GM21528 (cell line): ENCODE results near the gene ANXA2.
"Not testable (repeated sequence)": the region's sequence is repeated elsewhere in the genome, so short reads cannot be mapped to it uniquely, and the experiment has no call there.

Source experiments
- ATAC-seq: cut with Tn5 transposase; IDR thresholded peaks from one replicate; pipeline ENCODE4 v1.9.1; 2021; ENCODE audit warnings: mild to moderate bottlenecking, moderate library complexity; ENCODE audit not compliant: unreplicated experiment, low FRiP score

ANXA2 gene

DNA sequence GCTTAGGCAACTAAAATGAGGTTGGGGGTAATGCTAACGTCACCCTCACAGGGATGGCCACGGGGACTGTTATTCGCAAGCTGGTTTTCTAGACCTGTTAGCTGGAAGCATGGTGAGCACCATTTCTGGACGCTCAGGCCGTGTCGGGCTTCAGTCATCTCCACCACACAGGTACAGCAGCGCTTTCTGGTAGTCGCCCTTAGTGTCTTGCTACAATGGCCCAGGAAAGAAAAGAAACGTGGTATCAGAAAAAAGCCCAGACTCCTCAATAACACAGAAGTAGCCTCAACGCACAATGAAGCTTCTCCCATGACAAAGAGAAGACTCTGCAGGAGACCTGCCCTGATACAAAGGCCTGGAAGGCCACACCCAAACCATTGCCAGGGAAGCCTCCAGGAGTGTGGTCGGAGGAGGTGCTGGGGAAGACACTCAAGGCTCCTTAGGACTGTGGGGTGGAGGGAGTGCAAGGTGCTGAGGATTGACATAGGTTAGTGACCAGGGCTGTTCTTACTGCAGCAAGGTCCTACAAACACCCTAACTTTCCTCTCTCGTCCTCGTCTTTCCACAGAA lies 50.2 kb downstream of the ANXA2 start:
- no peak for ATAC-seq

DNA sequence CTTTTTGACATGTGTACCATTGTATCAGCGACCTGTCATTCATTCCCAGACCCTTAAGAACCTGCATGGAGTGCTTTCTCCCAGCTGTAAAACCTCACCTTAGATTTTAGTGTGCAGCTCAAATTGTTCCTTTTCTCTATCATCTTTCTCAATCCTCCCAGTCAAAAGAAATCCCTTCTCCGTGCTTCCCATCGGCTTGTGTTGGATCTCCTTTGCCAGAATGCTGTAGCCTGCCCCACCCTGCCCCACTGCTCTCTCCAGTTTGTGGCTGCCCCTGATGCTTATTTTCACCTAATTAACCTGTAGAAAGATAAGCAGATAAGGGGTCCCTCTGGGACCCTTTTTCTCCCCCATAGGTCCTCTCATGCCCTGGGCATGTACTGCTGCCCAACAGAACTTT lies 51.1 kb downstream of the ANXA2 start:
- no peak for ATAC-seq

DNA sequence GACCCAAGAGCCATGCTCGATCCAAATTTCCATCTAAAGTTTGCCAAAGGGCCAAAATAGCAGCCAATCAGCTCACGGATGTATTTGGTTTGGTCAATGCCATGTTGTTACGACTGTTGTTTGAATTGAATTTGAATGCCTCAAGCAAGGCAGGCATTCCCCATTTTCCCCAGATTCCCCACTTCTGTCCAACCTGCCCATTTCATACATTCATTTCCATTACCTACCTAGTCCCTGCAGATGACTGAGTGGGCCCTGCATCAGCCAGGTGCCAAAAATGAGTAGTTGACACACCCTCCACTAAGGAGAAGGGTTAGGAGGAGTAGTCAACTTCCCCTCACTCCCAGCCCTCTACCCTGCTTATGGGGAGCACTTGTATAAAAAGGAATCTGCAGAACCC lies 51.7 kb downstream of the ANXA2 start:
- ATAC-seq, result no peak

DNA sequence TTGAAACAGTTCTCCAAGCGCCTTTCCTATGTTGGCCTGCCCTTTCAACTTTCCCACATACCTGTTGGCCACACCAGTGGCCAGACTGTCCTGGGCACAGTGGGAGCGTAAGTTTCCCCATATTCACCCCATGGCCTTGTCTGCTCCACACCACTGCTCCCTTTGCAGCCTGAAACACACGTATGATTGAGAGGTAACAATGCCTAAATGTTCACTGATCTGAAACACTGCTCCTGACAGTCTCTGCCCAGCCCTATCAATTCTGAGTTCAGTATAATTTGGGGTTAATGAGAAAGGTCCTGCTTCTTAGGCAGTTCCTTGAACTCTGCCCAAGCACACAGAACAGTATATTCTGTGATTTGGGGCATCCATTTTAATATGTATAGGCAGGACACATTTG lies 52.2 kb downstream of the ANXA2 start:
- ATAC-seq, result no peak

DNA sequence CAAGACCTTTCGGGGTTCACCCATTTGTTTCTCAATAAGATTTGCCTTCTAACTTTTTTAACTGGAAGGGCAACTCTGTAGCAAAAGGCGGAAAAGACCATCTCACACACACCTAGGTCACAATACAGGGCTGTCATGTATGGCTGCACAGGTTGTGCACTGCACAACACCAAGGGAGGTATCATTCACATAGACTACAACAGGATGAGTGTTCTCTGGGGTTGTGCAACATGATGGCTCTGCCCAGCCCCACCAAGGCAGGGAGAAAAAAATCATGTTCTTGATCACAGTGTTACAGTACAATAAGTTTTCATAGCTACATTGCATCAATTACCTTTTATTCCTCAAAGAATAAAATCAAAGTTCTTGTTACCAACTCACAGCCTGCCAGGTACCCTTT lies 52.8 kb downstream of the ANXA2 start:
- ATAC-seq, result no peak

DNA sequence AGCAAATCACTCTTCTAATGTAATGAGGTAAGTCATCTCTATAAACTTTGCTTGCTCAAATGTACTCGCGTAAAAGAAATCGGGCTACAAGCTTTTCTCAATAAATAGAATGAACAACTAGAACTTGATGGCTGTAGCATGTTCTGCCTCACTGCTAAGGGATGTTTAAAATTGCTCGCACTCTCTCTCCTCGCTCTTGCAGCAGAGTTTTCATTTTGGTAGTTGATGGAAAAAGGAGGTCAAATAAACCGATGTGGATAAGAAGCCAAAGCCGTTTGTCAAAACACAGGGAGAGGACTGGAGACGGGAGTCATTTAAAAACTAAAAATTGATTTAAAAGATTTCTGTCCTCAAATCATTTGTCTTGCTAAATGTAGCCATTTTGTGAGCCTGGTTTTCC lies 53.3 kb downstream of the ANXA2 start:
- ATAC-seq, result no peak

DNA sequence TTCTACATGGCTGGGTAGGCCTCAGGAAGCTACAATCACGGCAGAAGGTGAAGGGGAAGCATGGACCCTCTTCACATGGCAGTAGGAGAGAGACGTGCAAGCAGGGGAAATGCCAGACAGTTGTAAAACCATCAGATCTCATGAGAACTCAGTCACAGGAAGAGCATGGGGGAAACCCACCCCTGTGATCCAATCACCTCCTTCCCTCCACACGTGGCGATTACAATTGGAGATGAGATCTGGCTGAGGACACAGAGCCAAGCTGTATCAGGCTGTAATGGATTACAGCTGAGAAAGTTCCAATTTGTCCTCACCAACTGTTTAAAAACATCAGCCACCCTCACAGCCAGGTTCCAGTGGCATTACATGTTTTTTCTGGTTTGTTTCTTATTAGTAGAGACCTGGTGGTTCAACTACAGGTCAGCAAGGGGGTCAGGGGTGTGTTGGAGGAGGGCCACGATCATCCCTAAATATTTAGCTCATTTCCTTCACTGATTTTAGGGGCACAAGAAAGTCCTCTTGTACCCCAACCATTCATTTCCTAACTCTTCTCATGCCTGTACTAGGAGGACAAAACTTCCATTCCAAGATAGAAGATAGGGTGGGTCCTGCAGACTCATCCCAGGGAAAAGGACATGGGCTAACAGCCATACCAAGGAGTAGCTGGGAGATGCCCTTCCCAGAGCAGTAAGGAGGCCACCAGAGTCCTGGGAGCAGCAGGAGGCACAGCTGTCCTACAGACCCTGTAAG lies 54.4 kb downstream of the ANXA2 start:
- no peak for ATAC-seq

DNA sequence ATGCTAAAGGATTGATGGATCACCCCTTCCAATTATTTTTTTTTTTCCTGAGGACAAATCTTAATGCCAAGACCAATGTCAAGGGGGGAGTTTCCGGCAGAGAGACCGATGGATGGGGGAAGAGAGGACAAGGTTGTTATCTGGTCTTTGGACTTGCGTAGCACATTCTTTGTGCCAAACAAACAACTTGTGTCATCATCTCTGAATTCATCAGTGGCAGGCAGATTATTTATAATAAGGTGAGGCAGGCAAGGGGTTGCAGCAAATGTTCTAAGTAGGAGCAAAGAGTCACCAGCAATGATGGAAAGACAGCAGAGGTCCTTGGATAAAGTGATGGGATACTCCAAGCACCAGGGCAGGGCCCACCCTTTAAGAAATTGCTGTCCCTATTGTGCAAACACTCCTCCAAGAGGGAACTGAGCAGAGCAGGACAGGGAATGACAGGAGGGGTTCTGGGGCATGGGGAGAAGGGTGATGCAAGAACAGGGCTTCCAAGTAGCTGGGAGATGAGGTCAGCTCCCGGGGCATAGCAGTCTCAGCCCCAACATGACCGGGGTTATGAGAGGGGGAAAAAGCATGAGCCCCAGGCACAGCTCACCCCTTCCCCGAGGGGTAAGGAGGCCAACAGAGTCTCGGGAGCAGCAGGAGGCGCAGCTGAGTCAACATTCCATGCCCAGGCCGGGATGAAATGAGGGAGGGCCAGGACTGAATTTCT lies 57.4 kb downstream of the ANXA2 start:
- ATAC-seq, result no peak

DNA sequence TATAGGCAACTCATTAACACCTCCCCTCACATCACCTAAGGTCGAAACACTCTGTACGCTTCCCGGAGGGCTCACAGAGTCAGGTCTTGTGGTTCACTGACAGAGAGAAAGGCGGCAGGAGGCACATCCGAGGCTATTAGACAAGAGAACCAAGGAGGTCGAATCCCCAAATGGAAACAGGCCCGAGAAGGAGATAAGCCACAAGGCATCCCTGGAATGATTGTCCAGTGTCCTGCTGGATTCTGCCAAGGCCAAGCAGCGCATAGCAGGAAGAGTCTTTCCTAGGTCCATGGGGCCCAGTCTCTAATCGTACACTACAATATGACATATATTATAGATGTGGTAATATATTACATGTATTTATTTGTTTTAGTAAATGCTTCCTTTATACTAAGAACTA lies 58.5 kb downstream of the ANXA2 start:
- no peak for ATAC-seq

DNA sequence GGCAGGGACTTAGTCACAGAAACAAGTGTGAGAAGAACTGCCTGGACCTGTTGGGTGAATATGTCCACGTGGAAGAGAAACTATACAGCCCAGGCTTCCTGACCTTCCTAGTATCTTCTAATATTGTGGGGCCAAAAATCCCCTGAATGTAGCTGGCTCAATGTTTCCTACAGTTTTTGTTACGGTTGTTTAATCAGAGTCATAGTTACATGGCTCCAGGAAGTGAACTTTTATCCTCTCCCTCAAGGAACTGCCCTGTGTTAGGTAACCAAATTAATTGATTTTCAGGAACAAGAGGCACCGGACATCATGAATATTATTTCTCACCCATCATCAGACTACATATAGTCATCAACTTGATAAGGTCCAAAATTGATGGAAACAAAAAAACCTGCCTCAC lies 59.0 kb downstream of the ANXA2 start:
- no peak for ATAC-seq

DNA sequence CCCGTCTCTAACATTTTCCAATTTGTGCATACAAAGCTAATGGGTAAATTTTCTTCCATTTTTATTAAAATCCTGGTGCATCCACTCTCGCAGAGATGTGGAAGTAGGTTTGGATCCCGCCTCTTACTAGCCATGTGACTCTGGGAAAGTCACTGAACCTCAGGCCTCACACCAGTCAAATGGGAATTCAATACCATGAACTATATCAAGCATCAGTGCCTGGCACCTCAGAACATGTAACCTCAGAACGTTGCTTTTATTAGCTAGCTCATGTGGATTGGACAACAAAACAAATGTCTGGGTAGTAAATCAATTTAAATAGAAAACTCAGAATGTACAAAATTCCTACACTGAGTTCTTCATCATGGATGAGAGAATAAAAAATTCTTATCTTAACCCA lies 60.7 kb downstream of the ANXA2 start:
- ATAC-seq, result no peak

DNA sequence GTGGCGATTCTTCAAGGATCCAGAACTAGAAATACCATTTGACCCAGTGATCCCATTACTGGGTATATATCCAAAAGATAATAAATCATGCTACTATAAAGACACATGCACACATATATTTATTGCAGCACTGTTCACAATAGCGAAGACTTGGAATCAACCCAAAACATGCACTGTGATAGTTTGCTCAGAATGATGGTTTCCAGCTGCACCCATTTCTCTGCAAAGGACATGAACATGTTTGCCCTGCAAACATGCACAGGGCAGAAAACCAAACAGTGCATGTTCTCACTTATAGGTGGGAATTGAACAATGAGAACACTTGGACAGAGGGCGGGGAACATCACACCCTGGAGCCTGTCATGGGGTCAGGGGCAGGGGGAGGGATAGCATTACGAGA lies 62.5 kb downstream of the ANXA2 start:
- ATAC-seq, result not testable (repeated sequence)

DNA sequence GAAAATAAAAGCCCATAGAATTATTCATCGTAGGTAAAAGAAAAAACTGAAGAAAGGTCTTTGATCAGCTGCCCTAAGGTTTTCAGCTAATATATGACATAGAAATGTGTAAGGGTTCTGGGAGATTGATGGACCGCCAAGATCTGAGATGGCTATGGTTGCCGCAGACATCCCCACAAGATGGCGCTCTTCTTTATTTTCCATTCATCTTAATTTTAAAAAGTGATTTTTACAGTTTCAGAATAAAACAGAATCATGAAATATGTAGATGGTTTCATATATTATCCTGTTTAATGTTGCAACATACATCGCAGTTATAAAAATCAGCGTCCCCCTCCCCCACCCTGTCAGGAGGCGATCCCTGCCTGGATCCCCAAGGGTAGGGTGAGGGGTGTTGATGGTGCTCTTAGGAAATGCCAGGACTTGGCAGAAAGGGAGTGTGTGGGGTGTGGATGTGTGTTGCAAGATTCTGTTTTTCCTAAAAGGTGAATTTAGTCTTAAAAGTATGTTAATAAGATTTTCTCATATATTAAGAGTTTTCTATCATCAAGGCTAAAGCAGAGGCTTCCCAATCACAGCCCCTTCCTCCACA lies 68.8 kb downstream of the ANXA2 start:
- ATAC-seq, result no peak

DNA sequence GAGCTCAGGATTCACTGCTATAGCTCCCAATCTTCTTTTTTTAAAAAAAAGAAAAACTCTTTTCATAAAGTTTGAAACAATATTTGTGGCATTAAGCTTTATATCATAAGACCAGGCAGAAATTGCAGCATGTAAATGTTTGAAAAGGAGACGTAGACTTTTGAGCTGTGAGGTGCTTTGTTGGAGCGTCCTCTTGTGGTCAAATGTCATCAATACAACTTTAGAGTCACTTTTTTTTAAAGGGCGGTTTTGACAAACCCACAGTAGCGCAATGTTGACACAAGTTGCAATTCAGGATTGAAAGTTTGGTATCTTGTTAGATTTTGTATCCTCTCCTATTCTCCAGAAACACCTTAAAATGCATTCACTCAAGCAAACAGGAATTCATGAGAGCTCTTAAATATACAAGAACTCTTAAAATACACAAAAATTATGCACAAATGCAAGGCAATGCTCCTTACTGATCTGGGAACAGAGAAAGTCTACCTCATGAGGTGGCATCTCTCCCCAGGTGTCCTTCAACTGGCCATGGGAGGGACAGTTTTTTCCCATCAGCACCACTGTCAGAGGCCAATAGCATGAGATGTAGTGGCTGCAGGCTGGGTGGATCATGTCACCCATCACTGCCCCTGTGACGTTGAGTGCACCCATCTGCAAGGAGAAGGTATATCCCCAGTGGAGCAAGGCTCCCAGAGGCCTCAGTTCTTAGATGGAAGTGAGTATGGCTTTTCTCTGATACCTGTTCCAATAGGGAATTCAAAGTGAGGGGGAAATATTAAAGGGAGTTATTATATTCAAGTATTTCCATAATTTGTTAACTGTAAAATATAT lies 70.7 kb downstream of the ANXA2 start:
- no peak for ATAC-seq

DNA sequence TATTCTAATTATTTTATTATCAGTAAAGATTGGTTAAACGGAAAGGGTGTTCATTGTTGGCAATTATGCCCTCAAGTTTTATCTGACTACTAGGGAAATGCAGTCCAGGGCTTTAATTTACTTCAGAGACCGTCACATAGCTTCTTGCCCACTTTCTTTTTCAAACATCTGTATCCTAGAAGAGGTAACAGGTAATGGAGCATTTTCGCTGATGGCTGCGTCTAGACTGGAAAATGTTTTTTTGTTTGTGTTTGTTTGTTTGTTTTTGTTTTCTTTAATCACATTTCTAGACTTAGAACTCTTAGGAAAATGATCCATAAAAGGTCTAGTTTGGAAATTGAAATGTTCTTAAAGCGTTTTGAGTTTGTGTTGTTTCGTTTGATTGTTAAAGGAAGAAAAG lies 71.4 kb downstream of the ANXA2 start:
- ATAC-seq, result no peak

DNA sequence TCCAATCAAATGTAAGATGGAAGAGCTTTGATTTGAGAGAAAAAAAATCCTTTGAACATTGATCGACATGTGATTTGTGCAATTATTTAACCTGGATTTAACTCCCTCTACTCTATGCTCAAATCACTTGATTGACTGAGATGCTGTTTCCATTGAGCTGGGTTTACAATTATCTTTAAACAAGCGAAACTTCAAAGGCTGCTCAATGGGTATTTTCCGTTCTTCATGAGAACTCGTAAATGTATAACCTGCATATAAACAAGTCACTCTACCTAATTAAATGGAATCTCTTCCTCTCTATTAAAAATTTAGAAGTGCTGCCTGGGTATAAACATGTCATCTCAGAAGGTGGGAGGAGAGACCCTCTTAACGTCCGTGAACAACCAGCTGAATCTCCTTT lies 71.9 kb downstream of the ANXA2 start:
- ATAC-seq, result no peak

DNA sequence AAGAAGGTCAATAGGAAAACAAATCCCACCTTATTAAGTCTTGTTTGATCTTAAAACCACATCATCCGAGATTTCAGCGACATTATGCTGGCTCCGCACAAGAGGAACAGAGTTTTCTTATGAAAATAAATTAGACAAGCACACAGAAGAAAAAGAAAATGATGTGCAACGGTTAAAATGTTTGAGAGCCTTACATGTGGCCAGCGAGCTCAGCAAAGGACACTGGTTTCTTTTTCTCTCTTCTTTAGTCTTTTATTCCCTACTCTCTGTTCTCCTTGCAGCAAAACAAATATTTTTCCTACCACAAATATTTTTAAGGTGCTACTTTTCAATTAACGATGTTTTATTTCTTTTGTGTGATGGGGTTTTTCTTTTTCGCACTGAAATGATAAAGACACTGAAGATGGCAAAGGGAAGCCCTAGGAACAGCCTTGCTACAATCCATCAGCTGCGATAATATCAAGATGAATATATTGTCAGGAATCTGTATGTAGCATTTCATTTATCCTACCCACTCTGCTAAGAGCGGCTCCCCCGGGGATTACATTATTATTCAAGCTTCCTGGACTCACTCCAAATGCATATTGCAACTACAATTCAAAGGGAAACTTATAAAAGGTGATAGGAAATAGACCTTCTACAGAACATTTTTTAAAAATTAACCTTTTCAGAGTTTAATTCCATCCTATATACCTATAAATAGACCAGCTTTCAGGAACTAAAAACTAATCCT lies 72.9 kb downstream of the ANXA2 start:
- no peak for ATAC-seq

DNA sequence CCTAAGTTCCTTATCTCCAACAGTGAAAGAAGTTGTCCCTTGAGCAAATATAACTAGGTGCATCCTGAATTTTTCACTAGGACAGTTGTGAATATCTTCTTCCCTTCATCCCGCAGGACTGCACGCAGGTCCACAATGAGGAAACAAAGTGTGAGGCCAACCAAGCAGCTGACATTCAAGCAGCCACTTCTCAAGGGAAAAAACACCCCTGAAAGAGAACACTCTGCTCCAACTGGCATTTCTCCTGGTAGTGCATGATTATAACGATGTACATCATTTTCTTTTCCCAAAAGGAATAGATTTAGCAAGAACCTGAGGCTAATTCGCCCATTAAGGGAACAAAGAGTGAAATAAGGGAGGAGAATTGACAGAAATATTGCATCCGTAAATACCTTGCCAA lies 74.5 kb downstream of the ANXA2 start:
- no peak for ATAC-seq

DNA sequence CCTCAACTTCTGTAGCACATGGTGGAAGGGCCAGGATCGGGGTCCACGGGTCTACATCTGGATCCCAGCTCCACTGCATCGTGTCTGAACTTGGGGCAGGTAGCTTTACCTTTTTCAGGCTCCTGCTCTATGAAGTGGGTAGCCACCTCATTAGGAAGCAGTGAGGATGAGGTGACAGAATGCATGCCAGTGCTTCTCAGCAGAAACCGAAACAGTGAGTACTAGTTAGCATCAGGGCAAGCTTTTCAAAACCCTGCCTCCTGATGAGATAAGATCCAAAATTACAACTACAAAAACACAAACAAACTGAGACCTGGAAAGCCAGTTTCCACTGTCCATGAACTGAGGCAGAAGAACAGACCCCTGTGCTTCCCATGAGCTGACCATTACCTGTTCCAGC lies 77.4 kb downstream of the ANXA2 start:
- ATAC-seq, result no peak

DNA sequence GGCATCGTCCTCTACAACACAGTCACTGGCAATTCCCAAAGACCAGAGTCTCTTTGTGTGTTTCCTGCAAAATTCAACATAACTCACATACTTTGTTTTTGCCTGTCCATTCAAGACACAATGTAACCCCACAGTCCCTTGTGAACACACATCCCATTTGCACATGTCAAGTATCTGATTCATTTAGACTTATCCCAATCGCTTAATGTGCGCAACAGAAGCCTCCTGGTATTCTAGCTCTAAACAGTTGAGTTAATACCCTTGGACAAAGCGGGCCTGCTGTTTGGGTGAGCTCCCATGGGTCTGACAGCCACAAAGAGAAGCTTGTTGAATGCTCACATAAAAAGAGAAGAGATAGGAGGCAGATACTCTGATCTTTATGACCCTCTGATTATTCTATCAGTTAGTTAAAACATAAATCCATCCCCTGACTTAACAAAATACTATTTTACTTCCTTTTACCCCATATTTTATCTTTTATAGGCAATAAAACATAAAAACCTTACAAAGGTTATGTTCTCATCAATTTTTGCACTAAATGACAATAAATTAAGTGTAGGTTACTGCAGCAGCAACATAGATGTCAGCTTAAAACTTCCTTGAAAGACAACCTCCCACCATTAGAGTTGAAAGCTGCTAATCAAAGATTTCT lies 79.4 kb downstream of the ANXA2 start:
- no peak for ATAC-seq
